BLaER1 treated with 17β-estradiol and CSF1 and Interleukin-3, amounts not matched to agents 10 nM and 100 nM (cell line): ENCODE data around the gene MCC.

Experiments used
- H3K27ac ChIP-seq, 11 experiments: shearing (Covaris generic); formaldehyde crosslinking; 2 replicates each; pipeline ENCODE4 v1.8.1; 2022
- H3K27me3 ChIP-seq, 11 experiments: shearing (Covaris generic); formaldehyde crosslinking; 2 replicates each; pipeline ENCODE4 v1.8.1; 2022
- H3K36me3 ChIP-seq, 11 experiments: shearing (Covaris generic); formaldehyde crosslinking; 2 replicates each; pipeline ENCODE4 v1.8.1; 2022
- H3K4me1 ChIP-seq, 10 experiments: shearing (Covaris generic); formaldehyde crosslinking; 2 replicates each; pipeline ENCODE4 v1.8.1; 2022
- H3K4me2 ChIP-seq, 11 experiments: shearing (Covaris generic); formaldehyde crosslinking; 2 replicates each; pipeline ENCODE4 v1.8.1; 2022
- H3K4me3 ChIP-seq, 10 experiments: shearing (Covaris generic); formaldehyde crosslinking; 2 replicates each; pipeline ENCODE4 v1.8.1; 2022
- H3K9ac ChIP-seq, 11 experiments: shearing (Covaris generic); formaldehyde crosslinking; 2 replicates each; pipeline ENCODE4 v1.8.1; 2022
- H3K9me3 ChIP-seq, 11 experiments: shearing (Covaris generic); formaldehyde crosslinking; replicated peaks in 1 of 11; 2 replicates each; pipeline ENCODE4 v1.8.1; 2022
- H4K20me1 ChIP-seq, 11 experiments: shearing (Covaris generic); formaldehyde crosslinking; 2 replicates each; pipeline ENCODE4 v1.8.1; 2022
- Cebpa-rat ChIP-seq, 11 experiments: shearing (Covaris generic); IDR thresholded peaks; 2 replicates each; pipeline ENCODE4 v1.8.1; 2022

The MCC gene

DNA sequence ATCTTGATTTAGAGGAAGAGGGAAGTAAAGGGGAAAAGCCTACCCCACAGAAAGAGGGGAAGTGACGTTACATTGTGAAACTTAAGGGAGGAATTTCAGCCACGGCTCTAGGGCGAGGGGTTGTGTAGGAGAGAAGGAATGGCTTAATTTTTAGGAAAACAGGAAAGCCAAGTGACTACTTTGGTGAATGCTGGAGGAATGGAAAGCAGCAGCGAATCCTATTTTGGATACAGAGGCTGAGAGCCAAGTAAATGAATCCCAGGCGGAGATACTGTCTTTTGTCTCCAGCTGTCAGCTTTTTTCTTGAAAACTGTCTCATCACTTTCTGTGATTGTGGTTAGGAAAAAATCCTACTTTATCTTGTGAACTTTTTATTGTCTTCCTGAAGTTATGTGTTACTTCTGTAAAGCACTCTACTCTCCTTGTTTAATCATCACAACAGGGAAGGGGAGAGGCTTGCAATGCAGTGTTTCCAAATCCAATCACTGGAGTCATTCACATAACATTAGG, 241.8 kb downstream of the MCC start:
- peak overlapping the region in 6 of 11 experiments; percentile 11 to 67 (median 48); a peak in 9 of 22 replicates for H3K27ac ChIP-seq
- H3K27me3 ChIP-seq = no peaks in the 10 kb centered on the region
- TF ChIP-seq Cebpa-rat (IDR thresholded peaks at IDR 0.05) = no peak
- peaks cover 0 to 34% (median 12%) of the 10 kb centered on the region in 10 experiments; a peak in 11 of 20 replicates for H3K4me1 ChIP-seq
- peaks cover 0 to 32% (median 0%) of the 10 kb centered on the region in 11 experiments; a peak in 7 of 22 replicates for H3K9me3 ChIP-seq
- peak overlapping the region in 6 of 11 experiments; percentile 23 to 77 (median 66); a peak in 11 of 22 replicates for H3K4me2 ChIP-seq
- peak overlapping the region in 2 of 11 experiments; percentile 4 to 17; a peak in 1 of 22 replicates for H3K9ac ChIP-seq
- H3K4me3 ChIP-seq = no peak overlapping the region; a peak in 1 of 20 replicates
- no peaks in the 10 kb centered on the region; a peak in 1 of 22 replicates for H3K36me3 ChIP-seq
- no peaks in the 10 kb centered on the region for H4K20me1 ChIP-seq

DNA sequence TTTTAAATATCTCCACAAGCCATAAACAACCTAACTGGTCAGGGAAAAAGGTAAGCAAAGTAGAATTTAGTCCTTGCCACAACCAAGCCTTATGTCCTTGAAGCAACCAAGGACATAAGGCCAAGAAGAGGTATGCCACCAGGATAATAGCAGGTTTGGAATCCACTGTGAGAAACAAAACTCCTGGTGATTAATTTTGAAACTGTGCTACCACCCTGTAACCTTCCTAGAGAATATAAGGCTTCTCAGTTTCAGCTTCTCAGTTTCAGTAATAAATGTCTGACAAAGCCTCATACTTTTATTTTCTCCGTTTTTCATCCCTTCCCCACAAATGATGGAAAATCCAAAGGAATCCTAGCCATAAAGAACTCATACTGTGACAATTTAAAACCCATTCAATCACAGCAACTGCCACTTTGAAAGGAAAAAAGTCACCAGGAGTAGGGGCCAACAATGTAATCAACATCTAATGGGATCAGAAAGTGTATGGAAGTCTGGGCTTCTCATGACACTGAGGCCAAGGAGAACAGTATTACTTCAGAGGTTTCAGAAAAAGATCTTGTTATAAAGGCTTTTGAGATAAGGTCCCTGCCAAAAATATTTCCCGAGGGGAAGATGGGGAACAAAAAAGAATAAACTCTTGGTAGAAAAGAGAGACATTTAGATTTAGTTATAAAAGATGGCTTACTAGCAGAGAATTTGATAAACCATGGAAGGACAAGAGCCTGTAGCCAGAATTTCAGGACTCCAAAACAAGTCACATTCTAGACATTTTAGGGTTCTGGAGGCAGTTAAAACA, 242.6 kb downstream of the MCC start:
- Histone ChIP-seq H3K9me3 (peaks cover 0 to 32% (median 0%) of the 10 kb centered on the region in 11 experiments; a peak in 7 of 22 replicates), H3K27me3 (no peaks in the 10 kb centered on the region), H4K20me1 (no peaks in the 10 kb centered on the region), H3K27ac (peak overlapping the region in 6 of 11 experiments; percentile 7 to 67 (median 48); a peak in 9 of 22 replicates), H3K4me1 (peaks cover 0 to 26% (median 12%) of the 10 kb centered on the region in 10 experiments; a peak in 11 of 20 replicates), H3K36me3 (no peaks in the 10 kb centered on the region; a peak in 1 of 22 replicates), H3K9ac (no peak overlapping the region), H3K4me3 (no peak overlapping the region), H3K4me2 (peak overlapping the region in 6 of 11 experiments; percentile 23 to 77 (median 66); a peak in 10 of 22 replicates)
- no peak for TF ChIP-seq Cebpa-rat (IDR thresholded peaks at IDR 0.05)

DNA sequence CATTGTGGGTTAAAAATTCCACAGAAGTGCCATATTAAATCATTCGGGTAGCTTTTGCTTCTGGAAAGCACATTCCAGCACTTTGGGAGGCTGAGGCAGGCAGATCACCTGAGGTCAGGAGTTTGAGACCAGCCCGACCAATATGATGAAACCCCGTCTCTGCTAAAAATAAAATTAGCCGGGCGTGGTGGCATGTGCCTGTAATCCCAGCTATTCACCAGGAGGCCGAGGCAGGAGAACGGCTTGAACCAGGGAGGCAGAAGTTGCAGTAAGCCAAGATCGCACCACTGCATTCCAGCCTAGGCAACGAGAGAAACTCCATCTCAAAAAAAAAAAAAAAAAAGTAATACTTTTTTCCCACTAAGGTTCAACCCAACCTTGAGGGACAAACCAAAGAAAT, 243.3 kb downstream of the MCC start:
- Histone ChIP-seq H3K4me3 (no peak overlapping the region), H4K20me1 (no peaks in the 10 kb centered on the region), H3K9ac (no peak overlapping the region), H3K27me3 (no peaks in the 10 kb centered on the region), H3K9me3 (peaks cover 0 to 32% (median 0%) of the 10 kb centered on the region in 11 experiments; a peak in 7 of 22 replicates), H3K4me2 (no peak overlapping the region), H3K27ac (no peak overlapping the region), H3K4me1 (peaks cover 0 to 26% (median 12%) of the 10 kb centered on the region in 10 experiments; a peak in 11 of 20 replicates), H3K36me3 (no peaks in the 10 kb centered on the region; a peak in 1 of 22 replicates)
- TF ChIP-seq Cebpa-rat (IDR thresholded peaks at IDR 0.05) = no peak

DNA sequence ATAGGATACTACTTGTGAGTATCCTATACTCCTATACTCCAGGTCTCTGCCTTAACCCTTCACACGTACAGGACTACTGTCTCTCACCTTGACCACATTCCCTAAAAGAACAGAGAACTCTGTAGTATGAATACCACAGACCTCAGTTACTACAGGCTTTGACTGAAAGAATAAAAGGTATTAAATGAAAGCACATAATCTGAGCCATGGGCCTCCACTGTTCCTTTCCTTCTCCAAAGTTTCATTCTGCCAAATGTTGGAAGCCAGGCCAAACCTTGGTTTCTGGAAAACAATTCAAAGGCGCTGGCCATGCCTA, 244.9 kb downstream of the MCC start:
- Histone ChIP-seq H3K9me3 (peaks cover 0 to 32% (median 0%) of the 10 kb centered on the region in 11 experiments; a peak in 7 of 22 replicates), H3K4me3 (no peak overlapping the region), H3K4me1 (peaks cover 0 to 26% (median 12%) of the 10 kb centered on the region in 10 experiments; a peak in 11 of 20 replicates), H4K20me1 (no peaks in the 10 kb centered on the region), H3K36me3 (no peaks in the 10 kb centered on the region; a peak in 1 of 22 replicates), H3K27ac (no peak overlapping the region), H3K27me3 (no peaks in the 10 kb centered on the region), H3K4me2 (no peak overlapping the region), H3K9ac (no peak overlapping the region)
- no peak for TF ChIP-seq Cebpa-rat (IDR thresholded peaks at IDR 0.05)

DNA sequence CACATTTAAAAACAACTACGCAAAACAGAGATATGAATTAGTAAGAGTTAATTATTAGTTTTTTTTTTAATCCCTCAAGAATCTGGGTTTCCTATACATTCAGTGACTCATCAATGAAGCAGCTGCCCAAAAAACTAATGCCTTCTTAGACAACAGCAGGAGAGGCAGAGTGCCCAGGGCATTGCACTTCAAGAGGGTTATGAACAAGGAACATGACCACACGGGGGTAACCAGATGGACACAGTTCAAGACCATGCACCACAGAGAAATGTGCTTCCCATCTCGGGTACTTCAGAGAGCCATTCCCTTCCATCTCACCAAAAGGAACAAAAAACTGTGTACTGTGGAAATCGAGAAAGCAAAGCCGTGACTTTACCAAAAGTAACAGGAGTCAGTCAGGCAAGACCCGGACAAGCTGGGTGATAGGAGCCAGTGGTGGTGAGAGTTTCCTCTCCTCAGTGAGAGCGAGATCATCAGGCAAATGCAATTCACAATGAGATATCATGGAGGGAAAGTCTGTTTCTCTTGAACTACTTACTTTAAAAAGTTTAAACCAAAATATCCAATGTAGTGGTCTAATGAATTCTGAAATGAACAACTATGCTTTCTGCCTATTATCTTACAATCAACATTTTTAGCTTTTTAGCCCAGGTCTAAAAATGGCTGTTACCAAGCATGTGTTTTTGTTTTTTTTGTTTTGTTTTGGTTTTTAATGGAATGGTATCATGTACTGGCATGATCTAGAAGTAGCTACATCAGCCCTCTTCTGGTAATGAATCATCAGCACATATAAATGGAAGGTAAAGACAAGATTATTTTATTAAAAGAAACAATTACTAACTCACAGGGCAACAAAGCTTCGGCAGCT, 245.5 kb downstream of the MCC start:
- Histone ChIP-seq H3K27me3 (no peaks in the 10 kb centered on the region), H4K20me1 (no peaks in the 10 kb centered on the region), H3K4me1 (peaks cover 0 to 26% (median 12%) of the 10 kb centered on the region in 10 experiments; a peak in 11 of 20 replicates), H3K9ac (no peak overlapping the region), H3K9me3 (peaks cover 0 to 32% (median 0%) of the 10 kb centered on the region in 11 experiments; a peak in 7 of 22 replicates), H3K4me2 (no peak overlapping the region), H3K36me3 (no peaks in the 10 kb centered on the region; a peak in 1 of 22 replicates), H3K4me3 (no peak overlapping the region), H3K27ac (no peak overlapping the region)
- no peak for TF ChIP-seq Cebpa-rat (IDR thresholded peaks at IDR 0.05)

DNA sequence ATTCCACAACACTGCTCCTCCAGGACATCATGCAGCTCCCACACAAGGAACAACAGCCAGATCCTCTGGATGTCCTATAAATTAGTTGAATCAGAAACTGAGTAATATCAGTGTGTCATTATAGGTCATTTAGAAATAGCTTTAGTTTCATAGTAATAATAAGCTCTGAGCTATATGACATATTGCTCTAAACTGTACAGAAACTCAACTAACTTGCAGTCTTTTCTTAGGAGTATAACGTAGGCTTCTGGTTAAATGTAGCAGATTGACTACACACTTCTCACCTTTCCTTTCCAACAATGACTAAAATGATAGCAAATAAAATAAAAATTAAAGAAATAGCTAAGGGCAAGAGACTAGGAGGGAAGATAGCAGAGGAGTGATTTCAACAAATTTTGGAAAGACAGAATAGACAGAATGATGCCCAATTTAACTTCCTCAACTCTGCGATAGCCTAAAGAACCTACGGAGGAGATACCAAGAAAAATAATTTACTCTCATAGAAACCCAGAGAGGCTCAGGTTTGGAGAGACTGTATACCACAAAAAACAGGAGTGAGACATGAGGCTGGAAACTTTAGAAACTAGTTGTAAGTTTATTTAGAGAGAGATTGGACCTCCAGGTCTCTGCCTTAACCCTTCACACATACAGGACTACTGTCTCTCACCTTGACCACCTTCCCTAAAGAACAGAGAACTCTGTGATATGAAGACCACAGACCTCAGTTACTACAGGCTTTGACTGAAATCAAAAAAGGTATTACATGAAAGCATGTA, 247.1 kb downstream of the MCC start:
- Histone ChIP-seq H3K9me3 (peaks cover 0 to 23% (median 0%) of the 10 kb centered on the region in 11 experiments; a peak in 7 of 22 replicates), H3K27me3 (no peaks in the 10 kb centered on the region), H3K4me1 (peaks cover 0 to 13% (median 3%) of the 10 kb centered on the region in 10 experiments; a peak in 10 of 20 replicates), H3K4me3 (no peak overlapping the region), H3K9ac (no peak overlapping the region), H3K27ac (no peak overlapping the region), H3K4me2 (no peak overlapping the region), H4K20me1 (no peaks in the 10 kb centered on the region), H3K36me3 (no peaks in the 10 kb centered on the region; a peak in 1 of 22 replicates)
- TF ChIP-seq Cebpa-rat (IDR thresholded peaks at IDR 0.05) = no peak

DNA sequence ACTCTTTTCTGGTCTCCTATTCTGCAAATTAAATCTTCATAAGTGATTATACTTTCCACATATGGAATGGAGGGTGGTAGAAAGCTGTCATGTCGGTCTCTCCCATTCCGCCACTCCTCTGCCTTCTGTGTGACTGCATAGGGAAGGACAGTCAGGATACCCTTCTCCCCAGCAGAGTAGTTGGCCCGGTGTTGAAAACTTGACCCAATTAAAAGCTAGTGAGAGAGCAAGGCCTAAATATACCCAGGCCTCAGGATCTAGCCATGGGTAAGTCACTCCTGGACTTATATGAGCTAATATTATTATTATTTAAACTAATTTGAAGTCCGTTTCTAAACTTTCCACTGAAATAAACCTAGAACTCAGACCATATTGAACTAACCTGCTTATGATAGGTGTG, 248.2 kb downstream of the MCC start:
- Histone ChIP-seq H4K20me1 (no peaks in the 10 kb centered on the region), H3K27me3 (no peaks in the 10 kb centered on the region)

DNA sequence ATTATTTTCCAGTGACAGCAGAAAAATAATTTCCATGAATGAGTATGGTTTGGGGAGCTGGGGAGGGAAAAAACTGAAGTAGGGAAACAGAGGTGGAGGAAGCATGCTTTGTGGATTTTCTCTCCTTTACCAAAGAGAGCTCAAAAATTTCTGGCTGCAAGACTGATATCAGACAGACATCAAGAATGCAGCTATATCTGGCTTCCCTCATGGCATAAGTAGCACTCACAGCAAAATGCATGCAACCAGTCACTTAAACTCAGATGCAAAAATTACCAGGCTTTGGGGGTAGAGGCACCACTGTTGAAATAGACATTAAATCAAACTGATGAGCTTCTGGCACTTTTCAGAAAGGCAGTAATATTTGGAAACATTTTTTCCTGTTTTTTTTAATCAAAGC, 250.4 kb downstream of the MCC start:
- Histone ChIP-seq H3K4me3 (no peak overlapping the region), H3K9me3 (no peaks in the 10 kb centered on the region), H3K4me1 (no peaks in the 10 kb centered on the region), H3K36me3 (no peaks in the 10 kb centered on the region), H3K4me2 (no peak overlapping the region), H3K27me3 (no peaks in the 10 kb centered on the region), H4K20me1 (no peaks in the 10 kb centered on the region), H3K27ac (no peak overlapping the region), H3K9ac (no peak overlapping the region)
- TF ChIP-seq Cebpa-rat (IDR thresholded peaks at IDR 0.05) = no peak

More for the DNA sequence above, 248.2 kb downstream of the MCC start:
- no peak for TF ChIP-seq Cebpa-rat (IDR thresholded peaks at IDR 0.05)
- Histone ChIP-seq H3K9ac (no peak overlapping the region), H3K27ac (no peak overlapping the region), H3K9me3 (peaks cover 0 to 12% (median 0%) of the 10 kb centered on the region in 11 experiments; a peak in 5 of 22 replicates), H3K4me2 (no peak overlapping the region), H3K4me3 (no peak overlapping the region), H3K36me3 (no peaks in the 10 kb centered on the region), H3K4me1 (peaks cover 0 to 2% (median 0%) of the 10 kb centered on the region in 10 experiments; a peak in 2 of 20 replicates)
